HEK293 (cell line): Measurements from ENCODE around the gene CELF6.

ENCODE experiments used
- ATF2 ChIP-seq: fragments of 450-650 bp; formaldehyde crosslinking; IDR thresholded peaks from 2 replicates; pipeline ENCODE4 v1.5.1; 2016; ENCODE audit warnings: missing biosample characterization, missing genetic modification characterization, low read depth
- CTCF ChIP-seq: fragments of 450-650 bp; formaldehyde crosslinking; IDR thresholded peaks from 2 replicates; pipeline ENCODE4 v1.5.1; 2016; ENCODE audit warnings: missing biosample characterization, missing genetic modification characterization
- KLF10 ChIP-seq: fragments of 450-650 bp; IDR thresholded peaks from 2 replicates; pipeline ENCODE4 v1.5.1; 2018; ENCODE audit warnings: missing biosample characterization, mild to moderate bottlenecking, missing genetic modification characterization
- MZF1 ChIP-seq: fragments of 450-650 bp; formaldehyde crosslinking; IDR thresholded peaks from 2 replicates; pipeline ENCODE4 v1.5.1; 2017; ENCODE audit warnings: missing biosample characterization, missing genetic modification characterization, borderline replicate concordance
- ZFP41 ChIP-seq: fragments of 450-650 bp; formaldehyde crosslinking; IDR thresholded peaks from 2 replicates; pipeline ENCODE4 v1.5.1; 2016; ENCODE audit warnings: missing biosample characterization, missing genetic modification characterization, borderline replicate concordance
- ZNF76 ChIP-seq: fragments of 450-650 bp; formaldehyde crosslinking; IDR thresholded peaks from 2 replicates; pipeline ENCODE4; 2016; ENCODE audit warnings: low read depth, missing biosample characterization, missing genetic modification characterization, borderline replicate concordance
- ZXDB ChIP-seq: fragments of 450-650 bp; formaldehyde crosslinking; IDR thresholded peaks from 2 replicates; pipeline ENCODE4 v1.5.1; 2016; ENCODE audit warnings: missing biosample characterization, missing genetic modification characterization

GRCh38 chr15:72313881-72314280, 6.1 kb downstream of the CELF6 start:
- TF ChIP-seq ZXDB (tag by site-specific recombination) (no peak), KLF10 (tag by site-specific recombination) (no peak), CTCF (tag by site-specific recombination) (no peak), MZF1 (tag by site-specific recombination) (no peak), ATF2 (tag by site-specific recombination) (no peak), ZNF76 (tag by site-specific recombination) (no peak), ZFP41 (tag by site-specific recombination) (no peak)
